Cerebellar nuclear complex (tissue), 1 donor: ENCODE data around the gene ENTHD1.
"Not testable (repeated sequence)": the region's sequence is repeated elsewhere in the genome, so short reads cannot be mapped to it uniquely, and the experiment has no call there.

Experiments used
- DNase-seq, 2 experiments: peaks; one replicate each; lab custom pipeline; 2025; lab: John Stamatoyannopoulos, UW

Gene ENTHD1

DNA sequence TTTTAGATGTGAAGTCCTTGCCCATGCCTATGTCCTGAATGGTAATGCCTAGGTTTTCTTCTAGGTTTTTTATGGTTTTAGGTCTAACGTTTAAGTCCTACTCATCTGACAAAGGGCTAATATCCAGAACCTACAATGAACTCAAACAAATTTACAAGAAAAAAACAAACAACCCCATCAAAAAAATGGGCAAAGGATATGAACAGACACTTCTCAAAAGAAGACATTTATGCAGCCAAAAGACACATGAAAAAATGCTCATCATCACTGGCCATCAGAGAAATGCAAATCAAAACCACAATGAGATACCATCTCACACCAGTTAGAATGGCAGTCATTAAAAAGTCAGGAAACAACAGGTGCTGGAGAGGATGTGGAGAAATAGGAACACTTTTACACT, 47.0 kb downstream of the ENTHD1 start:
- DNase-seq, result not testable (repeated sequence)

DNA sequence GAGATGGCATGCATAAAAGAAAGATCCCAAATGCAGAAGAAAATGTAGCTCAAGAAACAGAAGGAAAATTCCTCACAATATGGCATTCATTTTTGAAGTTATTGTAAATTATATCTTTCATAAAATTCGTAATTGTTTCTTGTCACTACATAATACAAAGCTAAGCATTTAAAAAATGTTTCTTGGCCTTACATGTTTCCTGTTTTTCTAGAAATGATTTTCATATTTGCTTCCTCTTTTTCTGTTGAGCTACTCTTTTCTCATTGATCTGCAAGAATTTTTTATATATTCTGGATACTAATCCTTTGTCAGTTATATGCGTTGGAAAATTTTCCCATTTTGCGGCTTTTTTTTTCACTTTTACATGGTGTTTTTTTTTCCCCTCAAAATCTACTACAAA, 48.0 kb downstream of the ENTHD1 start:
- DNase-seq, result no peak

DNA sequence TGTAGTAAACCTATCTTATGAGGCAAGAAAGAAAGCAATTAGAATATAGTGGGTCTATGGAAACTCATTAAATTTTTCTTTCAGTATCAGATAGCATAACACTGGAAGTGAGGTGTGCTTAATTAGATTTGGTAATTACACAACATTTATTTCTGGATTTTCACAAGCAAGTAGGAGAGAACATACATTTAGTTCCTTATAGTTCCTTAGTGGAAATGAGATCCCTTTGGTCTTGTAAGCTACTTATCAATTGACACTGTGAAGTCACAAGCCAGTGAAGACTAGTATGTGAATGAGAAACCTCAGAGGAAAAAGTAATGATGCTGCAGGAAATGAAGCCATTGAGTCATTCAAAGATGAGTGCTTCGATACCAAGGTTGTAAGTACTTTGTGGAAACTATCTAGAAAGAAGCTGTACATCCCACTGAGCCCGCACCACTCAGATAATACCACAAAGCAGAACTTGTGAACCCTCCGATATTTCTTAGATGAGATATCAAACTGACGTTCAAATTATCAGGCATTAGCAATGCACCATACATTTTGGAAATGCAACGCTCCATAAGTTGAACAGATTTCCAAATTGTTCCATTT, 53.5 kb downstream of the ENTHD1 start:
- no peak for DNase-seq

DNA sequence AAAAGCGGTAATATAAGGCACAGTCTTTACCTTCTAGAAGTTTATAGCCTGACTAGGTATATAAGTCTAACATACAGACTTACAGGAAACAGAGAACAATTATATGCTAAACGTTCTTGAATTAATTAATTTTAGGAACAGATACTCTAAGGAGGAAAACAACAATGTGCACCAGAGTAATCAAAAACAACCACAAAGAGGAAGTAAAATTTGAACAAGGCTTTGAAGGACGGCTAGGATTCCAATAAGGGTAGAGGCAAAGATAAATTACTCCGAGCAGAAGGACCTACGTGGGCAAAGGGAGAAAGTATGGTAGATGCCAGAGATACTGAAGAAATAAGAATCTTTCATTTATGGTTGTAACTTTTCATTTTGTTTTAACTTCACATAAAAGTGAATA, 54.4 kb downstream of the ENTHD1 start:
- DNase-seq, result no peak

DNA sequence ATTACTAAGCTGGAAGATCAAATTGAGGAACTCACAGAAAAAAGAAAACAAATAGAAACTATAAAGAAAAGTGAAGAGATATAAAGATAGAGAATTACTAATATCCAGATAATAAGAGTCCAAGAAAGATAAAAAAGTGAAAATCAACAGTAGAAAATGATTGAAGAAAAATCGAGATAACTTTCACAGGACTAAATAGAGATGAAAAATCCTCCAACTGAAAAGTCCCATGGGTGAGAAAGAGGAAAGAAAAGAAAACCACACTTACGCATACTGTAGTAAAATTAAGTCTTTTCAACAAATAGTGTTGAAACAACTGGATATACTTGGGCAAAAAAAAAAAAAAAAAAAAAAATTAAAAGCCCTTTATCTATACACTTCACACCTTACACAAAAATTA, 60.0 kb downstream of the ENTHD1 start:
- no peak for DNase-seq

DNA sequence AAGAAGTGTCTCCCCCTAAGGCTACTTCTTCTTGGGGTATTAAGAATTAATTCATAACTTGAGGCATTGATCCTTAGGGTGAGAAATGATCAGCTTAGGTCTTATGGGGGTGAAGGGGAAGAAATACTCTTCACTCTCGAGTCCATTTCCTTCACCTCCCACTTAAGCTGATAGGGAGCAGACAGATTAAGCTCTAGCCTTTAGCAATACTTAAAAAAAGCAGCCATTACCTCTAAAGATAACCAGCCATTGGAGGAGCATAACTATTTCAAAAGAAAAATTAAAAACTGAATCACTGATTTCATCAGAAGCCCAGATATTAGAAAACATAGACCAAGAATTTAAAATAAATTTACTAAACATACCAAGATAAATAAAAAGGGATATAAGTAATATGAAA, 60.5 kb downstream of the ENTHD1 start:
- DNase-seq, result no peak

DNA sequence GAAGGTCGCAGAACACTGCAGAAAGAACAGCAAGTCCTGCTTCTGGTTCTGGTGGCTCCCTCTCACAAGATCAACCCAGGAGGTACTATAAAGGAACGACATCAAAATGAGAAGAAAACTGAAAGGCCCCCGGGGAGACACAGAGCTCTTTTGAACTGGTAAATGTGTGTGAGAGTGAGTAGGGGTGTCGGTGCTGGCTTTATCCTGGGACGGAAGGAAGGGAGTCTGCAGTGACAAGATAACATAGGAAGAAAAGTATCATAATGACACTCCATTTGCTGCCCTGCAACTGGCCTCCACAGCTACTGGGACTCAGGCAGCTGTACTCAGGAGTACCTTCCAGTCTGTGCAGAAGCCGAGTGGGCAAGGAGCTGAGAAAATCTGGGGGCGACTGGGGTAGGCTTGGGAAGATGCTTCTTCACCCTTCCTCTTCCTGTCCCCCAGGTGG, 60.9 kb downstream of the ENTHD1 start:
- no peak for DNase-seq

DNA sequence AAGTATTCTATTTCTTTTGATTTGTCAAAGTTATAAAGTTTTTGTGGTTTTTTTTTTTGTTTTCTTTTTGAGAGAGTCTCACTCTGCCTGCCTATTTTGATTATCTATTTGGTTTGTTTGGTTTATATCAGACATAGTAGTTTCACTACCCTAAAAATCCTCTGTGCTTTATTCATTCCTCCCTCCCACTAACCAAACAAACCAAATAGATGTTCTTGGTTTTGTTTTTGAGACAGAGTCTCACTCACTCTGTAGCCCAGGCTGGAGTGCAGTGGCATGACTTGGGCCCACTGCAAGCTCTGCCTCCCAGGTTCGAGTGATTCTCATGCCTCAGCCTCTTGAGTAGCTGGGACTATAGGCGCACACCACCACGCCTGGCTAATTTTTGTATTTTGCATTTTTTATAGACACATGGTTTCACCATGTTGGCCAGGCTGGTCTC, 67.9 kb downstream of the ENTHD1 start:
- no peak for DNase-seq

DNA sequence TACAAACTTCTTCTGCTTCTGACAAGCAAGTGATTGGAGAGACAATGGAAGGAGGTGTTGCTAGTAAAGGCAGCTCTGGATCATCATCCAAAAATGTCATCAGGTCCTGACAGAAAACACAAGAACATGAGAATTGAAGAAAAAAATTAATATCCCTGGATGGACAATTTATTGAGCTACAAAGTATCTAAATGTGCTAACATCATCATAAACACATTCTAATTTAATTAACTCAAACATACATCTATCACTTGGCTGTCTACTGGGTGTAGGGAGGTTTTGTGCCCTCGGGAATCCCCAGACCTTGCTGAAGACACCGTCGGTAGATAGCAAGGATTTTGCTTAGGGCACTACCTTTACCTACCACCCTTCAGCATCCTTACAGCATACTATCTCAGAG, 72.6 kb downstream of the ENTHD1 start:
- DNase-seq, result no peak

DNA sequence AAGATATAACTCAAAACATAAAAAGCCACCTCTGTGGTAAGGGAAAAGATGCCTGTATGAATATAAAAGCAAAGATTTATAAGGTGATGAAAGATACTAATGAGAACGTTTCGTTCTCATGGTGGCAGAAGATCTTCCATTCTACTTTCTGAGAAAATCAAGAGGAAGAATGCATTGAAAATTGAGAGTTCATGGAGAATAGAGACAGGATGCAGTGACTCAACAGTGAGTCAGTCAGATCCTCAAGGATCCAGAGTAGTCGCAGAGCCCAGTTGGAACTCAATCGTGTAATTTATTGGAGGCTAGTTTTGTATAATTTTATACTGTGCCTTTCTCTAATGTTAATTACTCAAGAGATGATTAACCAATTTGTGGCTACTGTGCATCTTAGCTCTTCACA, 73.3 kb downstream of the ENTHD1 start:
- no peak for DNase-seq

DNA sequence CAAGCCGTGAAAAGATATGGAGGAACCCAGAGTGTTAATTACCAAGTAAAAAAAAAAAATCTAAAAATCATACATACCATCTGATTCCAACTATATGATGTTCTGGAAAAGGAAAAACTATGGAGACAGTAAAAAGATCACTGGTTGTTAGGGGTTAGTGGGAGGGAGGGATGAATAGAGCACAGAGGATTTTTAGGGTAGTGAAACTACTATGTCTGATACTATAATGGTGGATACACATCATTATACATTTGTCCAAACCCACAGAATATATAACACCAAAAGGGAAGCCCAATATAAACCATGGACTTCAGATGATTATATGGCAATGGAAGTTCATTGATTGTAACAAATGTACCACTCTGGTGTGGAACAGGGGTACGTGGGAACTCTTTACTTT, 74.1 kb downstream of the ENTHD1 start:
- DNase-seq, result no peak

DNA sequence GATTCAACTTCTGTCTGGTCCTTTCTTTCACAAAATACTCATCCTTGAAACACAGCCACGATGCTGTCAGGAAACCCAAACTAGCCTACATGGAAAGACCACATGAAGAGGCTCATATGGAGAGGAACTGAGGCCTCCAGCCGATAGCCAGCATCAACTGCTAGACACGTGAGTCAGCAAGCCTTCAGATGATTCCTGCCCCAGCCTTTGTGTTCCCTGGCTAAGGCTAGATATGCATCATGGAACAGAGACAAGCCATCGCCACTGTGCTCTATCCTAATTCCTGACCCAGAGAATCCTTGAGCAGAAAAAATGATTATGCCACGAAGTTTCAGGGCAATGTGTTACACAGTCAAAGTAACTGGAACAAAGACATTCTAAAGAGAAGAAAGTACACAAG, 75.5 kb downstream of the ENTHD1 start:
- DNase-seq, result no peak

DNA sequence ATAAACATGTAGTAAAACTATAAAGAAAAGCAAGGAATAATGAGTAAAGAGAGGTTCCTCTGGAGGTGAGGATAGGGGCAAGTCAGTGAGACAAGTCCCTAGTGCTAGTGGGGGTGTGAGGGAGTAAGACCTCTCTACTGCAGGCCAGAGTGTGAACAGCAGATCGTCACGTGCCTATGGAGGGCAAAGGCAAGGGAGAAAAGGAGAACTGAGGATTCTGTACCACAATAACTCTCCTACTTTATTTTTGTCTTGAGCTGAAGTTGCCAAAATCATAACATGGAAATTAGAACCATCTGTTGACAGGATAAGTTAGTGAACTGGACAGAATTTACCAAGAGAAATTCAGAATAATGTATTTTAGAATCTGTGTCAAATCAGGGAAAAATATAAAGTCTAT, 77.6 kb downstream of the ENTHD1 start:
- DNase-seq, result no peak

DNA sequence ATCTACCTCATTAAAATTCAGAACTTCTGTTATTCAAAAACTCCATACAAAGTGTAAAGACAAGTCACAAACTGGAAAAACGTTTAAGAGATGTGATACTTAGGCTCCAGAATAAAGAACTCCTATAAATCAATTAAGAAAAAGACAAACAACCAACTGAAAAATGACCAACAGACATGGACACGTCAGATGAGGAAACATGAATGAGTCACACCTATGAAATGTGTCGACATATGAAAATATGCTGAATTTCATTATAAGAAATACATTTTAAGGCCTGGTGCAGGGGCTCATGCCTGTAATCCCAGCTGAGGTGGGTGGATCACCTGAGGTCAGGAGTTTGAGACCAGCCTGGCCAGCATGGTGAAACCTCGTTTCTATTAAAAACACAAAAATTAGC, 78.7 kb downstream of the ENTHD1 start:
- DNase-seq, result no peak

DNA sequence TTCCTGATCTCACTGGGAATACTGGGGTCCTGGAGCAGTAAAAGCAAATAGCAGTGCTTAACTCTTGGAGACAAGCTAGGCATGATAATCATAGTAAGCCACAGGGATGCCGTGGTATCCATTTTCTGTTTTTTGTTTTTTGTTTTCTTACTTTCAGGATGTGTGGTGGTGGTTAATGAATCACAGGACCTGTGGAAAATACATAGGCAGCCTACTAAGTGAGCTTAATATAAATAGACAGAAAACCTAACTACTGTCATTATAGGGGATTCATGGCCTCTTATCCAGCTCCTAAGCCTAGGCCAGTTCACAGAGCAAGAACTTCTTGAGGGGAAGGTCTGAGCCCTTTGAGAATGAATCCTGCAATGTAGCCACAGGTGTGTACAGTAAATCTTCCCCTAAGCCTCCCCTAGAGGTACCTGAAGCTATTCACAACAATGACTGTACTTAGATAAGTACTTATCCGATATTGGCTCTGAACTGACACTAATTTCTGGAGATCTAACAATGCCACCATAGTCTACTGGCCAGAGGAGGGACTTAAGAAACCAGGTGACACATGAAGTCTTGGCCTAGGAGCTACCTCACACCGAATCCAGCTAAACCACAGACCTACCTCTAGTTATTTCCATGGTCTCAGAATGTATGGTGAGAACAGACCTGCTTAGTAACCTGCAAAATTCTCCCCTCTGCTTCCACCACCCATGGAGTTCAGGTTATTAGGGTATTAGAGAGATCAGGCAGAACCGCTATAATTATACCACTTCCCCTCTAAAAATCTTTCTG, 83.6 kb downstream of the ENTHD1 start:
- no peak for DNase-seq

DNA sequence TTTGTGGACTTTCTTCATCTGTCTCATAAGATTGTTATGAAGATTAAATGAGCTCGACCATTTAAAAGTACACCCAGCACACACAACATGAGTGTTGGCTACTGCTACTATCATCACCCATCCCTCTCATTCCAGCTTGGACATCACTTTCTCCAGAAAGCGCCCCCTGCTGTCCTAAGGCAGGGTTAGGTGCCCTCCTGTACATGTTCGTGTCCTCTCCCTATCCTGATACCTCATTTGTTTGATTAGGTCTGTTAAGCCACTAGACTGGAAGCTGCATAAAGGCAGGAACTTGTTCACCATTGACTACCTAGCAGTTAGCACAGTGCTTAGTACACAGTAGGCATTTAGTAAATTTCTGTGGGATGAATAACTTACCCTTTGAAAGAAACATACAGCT, 85.5 kb downstream of the ENTHD1 start:
- no peak for DNase-seq

DNA sequence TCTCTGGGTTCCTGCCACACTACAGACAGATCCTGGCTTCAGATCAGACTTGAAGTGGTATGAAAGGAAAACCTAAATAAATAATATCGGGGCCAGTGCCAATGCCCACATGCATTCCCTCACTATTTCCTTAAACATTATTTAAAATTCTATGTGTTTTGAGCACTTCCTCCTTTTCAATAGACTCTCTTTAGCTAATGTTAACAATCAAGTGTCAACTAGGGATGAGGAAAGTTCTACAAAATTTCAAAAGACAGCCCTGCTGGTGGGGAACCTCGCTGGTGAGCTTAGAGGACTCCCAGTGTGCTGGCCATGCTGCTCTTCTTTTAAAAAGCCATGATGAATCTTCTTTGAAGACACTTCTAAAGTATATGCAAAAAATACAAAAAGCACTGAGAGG, 87.5 kb downstream of the ENTHD1 start:
- DNase-seq, result no peak

DNA sequence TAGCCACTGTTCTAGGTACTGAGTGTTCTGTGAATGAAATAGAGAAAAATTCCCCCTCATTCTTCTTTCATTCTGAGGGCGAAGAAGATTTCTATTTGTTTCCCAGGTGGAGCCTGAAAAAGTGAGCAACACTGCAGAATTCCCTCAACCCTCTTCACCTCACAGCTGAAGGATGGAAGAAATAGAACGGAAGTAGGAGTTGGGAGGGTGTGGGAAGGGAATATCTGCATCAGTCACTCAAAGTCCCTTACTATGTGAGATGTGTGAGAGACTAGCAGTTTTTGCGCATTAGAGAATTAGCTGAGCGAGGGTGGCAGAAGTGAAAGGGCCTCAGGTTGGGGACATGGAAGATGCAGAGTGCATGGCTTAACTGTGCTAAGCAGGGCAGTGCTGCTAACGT, 88.4 kb downstream of the ENTHD1 start:
- no peak for DNase-seq

DNA sequence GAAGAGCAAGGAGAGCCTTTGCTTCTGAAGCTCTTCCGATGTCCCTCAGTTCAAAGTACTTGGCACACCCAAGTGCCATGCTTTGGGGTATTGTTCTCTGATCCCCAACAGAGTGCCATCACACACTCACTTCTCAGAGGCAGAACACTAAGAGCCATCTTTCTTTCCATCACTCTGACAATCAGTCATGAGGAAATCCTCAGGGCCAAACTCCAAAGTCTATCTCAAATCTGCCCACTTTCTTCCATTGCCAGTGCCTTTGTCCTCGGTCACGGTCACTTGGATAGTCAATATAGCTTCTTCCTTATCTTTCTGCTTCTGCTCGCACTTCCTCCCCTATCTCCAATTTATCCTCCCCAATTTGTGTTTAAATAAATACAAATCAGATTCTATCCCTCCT, 90.9 kb downstream of the ENTHD1 start:
- no peak for DNase-seq

DNA sequence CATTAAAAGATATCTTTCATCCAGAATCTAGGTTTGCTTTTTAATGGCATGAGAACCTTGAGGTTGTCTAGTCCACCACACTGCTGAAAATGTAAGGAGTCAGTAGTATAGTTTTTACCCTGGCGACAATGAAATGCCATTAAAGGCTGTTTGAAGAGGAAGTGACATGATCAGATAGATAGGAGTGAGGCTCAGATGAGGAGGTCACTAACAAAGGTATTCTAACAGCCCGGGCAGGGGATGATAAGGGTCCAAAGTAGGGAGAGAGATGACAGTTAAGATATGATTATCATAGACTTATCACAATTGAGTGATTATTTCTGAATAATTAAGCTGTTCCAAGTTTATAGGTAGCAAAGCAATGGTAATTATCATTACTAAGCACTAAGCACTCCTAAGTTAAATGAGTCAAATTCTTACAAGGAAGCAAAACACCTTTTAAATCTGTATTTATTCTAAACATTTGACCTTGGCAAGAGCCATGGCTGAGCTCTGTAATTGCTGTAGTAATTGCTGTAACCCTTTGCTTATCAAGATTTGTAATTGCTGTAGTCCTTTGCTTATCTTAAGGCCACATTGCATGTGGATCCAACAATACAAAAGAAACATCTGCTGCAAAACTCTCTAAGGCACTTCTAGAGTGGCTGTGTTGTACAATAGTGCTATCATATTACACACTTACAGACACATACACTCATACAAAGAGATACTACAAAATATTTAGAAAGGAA, 92.6 kb downstream of the ENTHD1 start:
- DNase-seq, result no peak

DNA sequence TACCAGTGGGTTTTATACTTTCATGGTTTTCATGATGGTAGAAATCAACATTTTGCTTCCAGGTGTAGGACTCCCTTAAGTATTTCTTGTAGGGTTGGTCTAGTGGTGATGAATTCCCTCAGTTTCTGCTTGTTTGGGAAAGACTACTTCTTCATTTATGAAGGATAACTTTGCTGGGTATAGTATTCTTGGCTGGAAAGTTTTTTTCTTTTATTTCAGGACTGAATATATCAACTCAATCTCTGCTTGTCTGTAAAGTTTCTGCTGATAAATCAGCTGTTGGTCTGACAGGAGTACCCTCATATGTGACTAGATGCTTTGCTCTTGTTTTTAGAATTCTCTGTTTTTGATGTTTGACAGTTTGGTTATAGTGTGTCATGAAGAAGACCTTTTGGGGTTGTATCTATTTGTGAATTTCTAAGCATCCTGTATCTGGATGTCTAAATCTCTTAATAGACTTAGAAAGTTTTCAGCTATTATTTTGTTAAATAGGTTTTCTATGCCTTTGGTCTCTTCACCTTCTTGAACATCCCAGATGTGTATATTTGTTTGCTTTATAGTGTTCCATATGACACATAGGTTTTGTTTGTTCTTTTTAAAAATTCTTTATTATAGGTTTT, 95.9 kb downstream of the ENTHD1 start:
- DNase-seq, result no peak

DNA sequence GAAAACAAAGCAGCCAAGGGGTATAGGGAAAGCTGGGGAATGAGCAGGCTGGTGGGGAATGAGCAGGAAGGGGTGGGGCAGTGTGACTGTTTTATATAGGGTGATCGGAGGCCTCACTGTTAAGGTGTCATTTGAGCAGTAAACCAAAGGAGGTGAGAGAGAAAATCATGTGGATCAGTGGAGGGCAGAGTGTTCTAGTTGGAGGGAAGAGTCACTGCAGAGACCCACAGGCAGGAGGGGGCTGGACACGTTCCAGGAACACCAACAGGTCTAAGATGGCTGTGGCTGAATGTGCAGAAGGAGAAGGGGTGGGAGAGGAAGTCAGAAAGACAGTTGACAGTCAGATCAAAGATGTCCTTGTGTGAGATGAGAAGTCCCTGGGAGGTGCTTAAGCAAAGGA, 103.8 kb downstream of the ENTHD1 start:
- DNase-seq, result no peak

DNA sequence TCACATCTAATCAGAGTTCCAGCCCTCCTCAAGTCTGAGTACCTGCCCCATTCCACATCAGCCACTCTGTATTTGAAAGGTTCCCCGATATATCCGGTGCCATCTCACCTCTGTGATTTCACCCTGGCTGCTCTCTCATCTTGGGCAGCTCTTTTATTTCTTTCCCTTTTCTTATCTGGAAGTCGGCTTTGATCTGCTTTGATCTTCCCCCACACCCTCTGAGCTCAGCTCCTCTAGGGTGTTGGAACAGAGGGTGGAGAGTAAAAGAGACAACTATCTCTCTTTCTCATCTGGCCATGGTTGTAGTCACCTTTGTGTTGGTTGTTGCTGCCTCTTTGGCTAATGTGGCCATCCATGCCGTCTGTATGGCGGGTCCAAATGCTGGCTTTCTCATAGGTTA, 108.3 kb downstream of the ENTHD1 start:
- no peak for DNase-seq
